Esophagus (tissue), 2 donors: ENCODE results near the gene IER3IP1. TPM values are rescaled to one million over a fixed set of nuclear protein-coding genes. Genes with fewer than 3 reads are reported as not detected.
"Not testable (repeated sequence)": the region's sequence is repeated elsewhere in the genome, so short reads cannot be mapped to it uniquely, and the experiment has no call there.

Experiments used
- H3K27ac ChIP-seq, 2 donors: one replicate each; pipeline ENCODE4 v1.5.1; 2013; ENCODE audit warnings: low read depth in 2 of 2, mild to moderate bottlenecking in 2 of 2, inconsistent platforms in 1 of 2, low read length in 1 of 2, moderate library complexity in 1 of 2
- H3K27me3 ChIP-seq, 2 donors: one replicate each; pipeline ENCODE4 v1.6.1; 2013; ENCODE audit warnings: low read length in 2 of 2, control low read depth in 1 of 2, mild to moderate bottlenecking in 1 of 2; ENCODE audit not compliant: insufficient read depth in 2 of 2, control insufficient read depth in 1 of 2
- H3K36me3 ChIP-seq, 2 donors: one replicate each; pipeline ENCODE4 v1.6.1; 2013; ENCODE audit warnings: low read length in 1 of 2; ENCODE audit not compliant: control insufficient read depth in 2 of 2, insufficient read depth in 2 of 2
- H3K4me1 ChIP-seq, 2 donors: one replicate each; pipeline ENCODE4 v1.6.1; 2013; ENCODE audit warnings: low read length in 1 of 2; ENCODE audit not compliant: control insufficient read depth in 2 of 2, insufficient read depth in 2 of 2
- H3K4me3 ChIP-seq, 2 donors: one replicate each; pipeline ENCODE4 v1.5.1; 2013; ENCODE audit warnings: low read length in 2 of 2, mild to moderate bottlenecking in 2 of 2, low read depth in 1 of 2, moderate library complexity in 1 of 2
- H3K9me3 ChIP-seq, 2 donors: one replicate each; pipeline ENCODE4 v1.6.1; 2013; ENCODE audit warnings: mild to moderate bottlenecking in 2 of 2, low read depth in 1 of 2, low read length in 1 of 2, moderate library complexity in 1 of 2; ENCODE audit not compliant: control insufficient read depth in 2 of 2, insufficient read depth in 1 of 2
- WGBS, 2 donors: extraction: QIAGEN DNeasy Blood & Tissue Kit; methylation state at CpG; one replicate each; pipeline ENCODE4 v1.1.7; 2013; 5-methylcytosine and 5-hydroxymethylcytosine counted together
- polyA plus RNA-seq, 2 donors: library from polyadenylated mRNA; stranded (reverse); fragments of 200-250 nt; gene quantifications; one replicate each; pipeline ENCODE4 v1.2.3, GENCODE V29; 2013
- donor health status: healthy with polysubstance abuse.
- donor health status: Bipolar disorder and iron deficiency.

IER3IP1 gene
- polyA plus RNA-seq, 2 donors: 8.8 to 10.6 TPM

- H3K4me1 ChIP-seq: no peaks in the 10 kb centered on the region
- H3K27me3 ChIP-seq: no peaks in the 10 kb centered on the region
- H3K4me3 ChIP-seq: no peak overlapping the region
- H3K27ac ChIP-seq: no peak overlapping the region
- 75 to 77% methylated on average over 5 of the region's 5 CpGs for WGBS, 2 donors
- no peaks in the 10 kb centered on the region for H3K9me3 ChIP-seq
- no peaks in the 10 kb centered on the region for H3K36me3 ChIP-seq
Observed at GRCh38 chr18:47163241-47163640, 12.9 kb downstream of the IER3IP1 start.

GRCh38 chr18:47160256-47160655, 15.9 kb downstream of the IER3IP1 start:
- WGBS, 2 donors: 96 to 97% methylated on average over 5 of the region's 5 CpGs
- Histone ChIP-seq H3K9me3 (no peaks in the 10 kb centered on the region), H3K36me3 (no peaks in the 10 kb centered on the region)

GRCh38 chr18:47158404-47158803, 17.8 kb downstream of the IER3IP1 start:
- not testable (repeated sequence) for H3K27ac ChIP-seq, H3K9me3 ChIP-seq, H3K4me1 ChIP-seq, H3K4me3 ChIP-seq, H3K27me3 ChIP-seq, H3K36me3 ChIP-seq
- 93 to 94% methylated on average over 16 of the region's 16 CpGs for WGBS, 2 donors

More at GRCh38 chr18:47160256-47160655, 15.9 kb downstream of the IER3IP1 start:
- Histone ChIP-seq H3K4me1 (no peaks in the 10 kb centered on the region), H3K27me3 (no peaks in the 10 kb centered on the region), H3K27ac (no peak overlapping the region), H3K4me3 (no peak overlapping the region)

GRCh38 chr18:47151439-47151838, 24.7 kb downstream of the IER3IP1 start:
- peaks cover 0 to 4% of the 10 kb centered on the region in 2 donors for H3K4me1 ChIP-seq
- no peaks in the 10 kb centered on the region for H3K36me3 ChIP-seq
- H3K4me3 ChIP-seq: no peak overlapping the region
- H3K27ac ChIP-seq: no peak overlapping the region
- H3K27me3 ChIP-seq: no peaks in the 10 kb centered on the region
- no peaks in the 10 kb centered on the region for H3K9me3 ChIP-seq

GRCh38 chr18:47150824-47151366, 25.3 kb downstream of the IER3IP1 start:
- H3K36me3 ChIP-seq: no peaks in the 10 kb centered on the region
- peak overlapping the region; percentile 77 to 91 for H3K4me3 ChIP-seq
- H3K9me3 ChIP-seq: no peaks in the 10 kb centered on the region
- H3K27me3 ChIP-seq: no peaks in the 10 kb centered on the region
- peak overlapping the region; percentile 90 to 96 for H3K27ac ChIP-seq
- 6% methylated on average over 13 of the region's 13 CpGs for WGBS, 2 donors
- peaks cover 0 to 4% of the 10 kb centered on the region in 2 donors for H3K4me1 ChIP-seq

GRCh38 chr18:47150029-47150823, 25.9 kb downstream of the IER3IP1 start, which contains the start of gene HDHD2:
TSS of gene HDHD2 (minus strand) at chr18:47150500. CDS start at chr18:47136439, 14,061 bp downstream.
- H3K4me3 ChIP-seq: peak within 1 kb of the TSS; percentile 77 to 91
- H3K9me3 ChIP-seq: no peaks in the 10 kb centered on the region
- H3K36me3 ChIP-seq: no peaks in the 10 kb centered on the region
- H3K27ac ChIP-seq: peak within 1 kb of the TSS; percentile 90 to 96
- H3K4me1 ChIP-seq: peaks cover 0 to 4% of the 10 kb centered on the region in 2 donors
- 0 to 1% methylated on average over 68 to 70 of the region's 70 CpGs for WGBS, 2 donors
- no peaks in the 10 kb centered on the region for H3K27me3 ChIP-seq

GRCh38 chr18:47149457-47150028, 26.6 kb downstream of the IER3IP1 start:
- 22 to 30% methylated on average over 12 of the region's 12 CpGs for WGBS, 2 donors
- peak overlapping the region; percentile 90 to 96 for H3K27ac ChIP-seq
- no peaks in the 10 kb centered on the region for H3K27me3 ChIP-seq
- peak overlapping the region; percentile 77 to 91 for H3K4me3 ChIP-seq
- H3K4me1 ChIP-seq: peaks cover 0 to 4% of the 10 kb centered on the region in 2 donors
- no peaks in the 10 kb centered on the region for H3K9me3 ChIP-seq
- H3K36me3 ChIP-seq: no peaks in the 10 kb centered on the region

GRCh38 chr18:47146206-47146605, 30.0 kb downstream of the IER3IP1 start:
- no peak overlapping the region for H3K4me3 ChIP-seq
- H3K4me1 ChIP-seq: peaks cover 0 to 4% of the 10 kb centered on the region in 2 donors
- H3K36me3 ChIP-seq: no peaks in the 10 kb centered on the region
- H3K27ac ChIP-seq: no peak overlapping the region
- H3K9me3 ChIP-seq: no peaks in the 10 kb centered on the region
- 94 to 96% methylated on average over 3 of the region's 3 CpGs for WGBS, 2 donors
- H3K27me3 ChIP-seq: no peaks in the 10 kb centered on the region

GRCh38 chr18:47143899-47144485, 32.2 kb downstream of the IER3IP1 start:
- no peak overlapping the region for H3K27ac ChIP-seq
- WGBS, 2 donors: 95 to 96% methylated on average over 4 of the region's 4 CpGs
- no peak overlapping the region for H3K4me3 ChIP-seq
- no peaks in the 10 kb centered on the region for H3K9me3 ChIP-seq
- H3K36me3 ChIP-seq: no peaks in the 10 kb centered on the region
- peaks cover 0 to 2% of the 10 kb centered on the region in 2 donors for H3K4me1 ChIP-seq
- no peaks in the 10 kb centered on the region for H3K27me3 ChIP-seq
